ENCODE results near the gene LRP2. TPM values are rescaled to one million over a fixed set of nuclear protein-coding genes. Genes with fewer than 3 reads are reported as not detected.
A peak's percentile ranks its signal among the peaks of the same experiment; 100 is the strongest.

Gene LRP2
- total RNA-seq, 1 donor from 2014 or later = 0.24 TPM

GRCh38 chr2:169131587-169132512 is 230.5 kb downstream of the LRP2 start:
- DNase-seq (ENCODE audit: extremely low spot score, unreplicated experiment) = no peak
- no peaks in the 10 kb centered on the region for H3K4me1 Mint-ChIP-seq (ENCODE audit: unreplicated experiment)
- no peaks in the 10 kb centered on the region for H3K9me3 Mint-ChIP-seq (ENCODE audit: unreplicated experiment)
- H3K27me3 Mint-ChIP-seq (ENCODE audit: unreplicated experiment) = peaks cover 14% of the 10 kb centered on the region
- H3K27ac Mint-ChIP-seq (ENCODE audit: unreplicated experiment) = no peak overlapping the region
- H3K4me3 Mint-ChIP-seq (ENCODE audit: unreplicated experiment) = no peak overlapping the region
- H3K36me3 Mint-ChIP-seq (ENCODE audit: unreplicated experiment) = no peaks in the 10 kb centered on the region
- peak; percentile 76 for TF ChIP-seq CTCF (IDR thresholded peaks at IDR 0.05)

- Mint-ChIP-seq H3K27me3 (ENCODE audit: unreplicated experiment) (peaks cover 28% of the 10 kb centered on the region), H3K9me3 (ENCODE audit: unreplicated experiment) (no peaks in the 10 kb centered on the region), H3K4me3 (ENCODE audit: unreplicated experiment) (no peak overlapping the region), H3K36me3 (ENCODE audit: unreplicated experiment) (no peaks in the 10 kb centered on the region), H3K4me1 (ENCODE audit: unreplicated experiment) (no peaks in the 10 kb centered on the region), H3K27ac (ENCODE audit: unreplicated experiment) (no peak overlapping the region)
- no peak for TF ChIP-seq CTCF (IDR thresholded peaks at IDR 0.05)
- DNase-seq (ENCODE audit: extremely low spot score, unreplicated experiment) = no peak
Measured at GRCh38 chr2:169129703-169130243, 232.6 kb downstream of the LRP2 start.

- DNase-seq (ENCODE audit: extremely low spot score, unreplicated experiment) = no peak
- Mint-ChIP-seq H3K27ac (ENCODE audit: unreplicated experiment) (peak overlapping the region; percentile 71), H3K9me3 (ENCODE audit: unreplicated experiment) (peaks cover 3% of the 10 kb centered on the region), H3K4me3 (ENCODE audit: unreplicated experiment) (no peak overlapping the region), H3K4me1 (ENCODE audit: unreplicated experiment) (peaks cover 20% of the 10 kb centered on the region), H3K27me3 (ENCODE audit: unreplicated experiment) (peaks cover 27% of the 10 kb centered on the region), H3K36me3 (ENCODE audit: unreplicated experiment) (no peaks in the 10 kb centered on the region)
- no peak for TF ChIP-seq CTCF (IDR thresholded peaks at IDR 0.05)
Measured at GRCh38 chr2:169119851-169120250, 242.5 kb downstream of the LRP2 start.

GRCh38 chr2:169119123-169119760 is 243.1 kb downstream of the LRP2 start:
- Mint-ChIP-seq H3K4me3 (ENCODE audit: unreplicated experiment) (no peak overlapping the region), H3K9me3 (ENCODE audit: unreplicated experiment) (peaks cover 3% of the 10 kb centered on the region), H3K36me3 (ENCODE audit: unreplicated experiment) (no peaks in the 10 kb centered on the region), H3K27ac (ENCODE audit: unreplicated experiment) (peak overlapping the region; percentile 71), H3K27me3 (ENCODE audit: unreplicated experiment) (peaks cover 21% of the 10 kb centered on the region), H3K4me1 (ENCODE audit: unreplicated experiment) (peaks cover 20% of the 10 kb centered on the region)
- TF ChIP-seq CTCF (IDR thresholded peaks at IDR 0.05) = no peak
- no peak for DNase-seq (ENCODE audit: extremely low spot score, unreplicated experiment)

GRCh38 chr2:169118060-169118459 is 244.3 kb downstream of the LRP2 start:
- Mint-ChIP-seq H3K4me3 (ENCODE audit: unreplicated experiment) (no peak overlapping the region), H3K36me3 (ENCODE audit: unreplicated experiment) (no peaks in the 10 kb centered on the region), H3K4me1 (ENCODE audit: unreplicated experiment) (peaks cover 20% of the 10 kb centered on the region), H3K27me3 (ENCODE audit: unreplicated experiment) (peaks cover 11% of the 10 kb centered on the region), H3K9me3 (ENCODE audit: unreplicated experiment) (peaks cover 3% of the 10 kb centered on the region), H3K27ac (ENCODE audit: unreplicated experiment) (no peak overlapping the region)
- no peak for DNase-seq (ENCODE audit: extremely low spot score, unreplicated experiment)
- no peak for TF ChIP-seq CTCF (IDR thresholded peaks at IDR 0.05)
